ENCODE results near the gene NACAD.

The NACAD gene

GRCh38 chr7:45088821-45089340 is at the start of gene NACAD:
NACAD (minus strand) TSS chr7:45088969; CDS start chr7:45088894, 75 bp downstream.
- DNase-seq (ENCODE audit: low read depth, low spot score), result no peak

- no peak for DNase-seq (ENCODE audit: low read depth, low spot score)
Measured at GRCh38 chr7:45136106-45137060, 47.6 kb upstream of the NACAD start.

GRCh38 chr7:45133877-45134276 is 45.1 kb upstream of the NACAD start:
- no peak for DNase-seq (ENCODE audit: low read depth, low spot score)

GRCh38 chr7:45133352-45133751 is 44.6 kb upstream of the NACAD start:
- DNase-seq (ENCODE audit: low read depth, low spot score), result no peak

DNA sequence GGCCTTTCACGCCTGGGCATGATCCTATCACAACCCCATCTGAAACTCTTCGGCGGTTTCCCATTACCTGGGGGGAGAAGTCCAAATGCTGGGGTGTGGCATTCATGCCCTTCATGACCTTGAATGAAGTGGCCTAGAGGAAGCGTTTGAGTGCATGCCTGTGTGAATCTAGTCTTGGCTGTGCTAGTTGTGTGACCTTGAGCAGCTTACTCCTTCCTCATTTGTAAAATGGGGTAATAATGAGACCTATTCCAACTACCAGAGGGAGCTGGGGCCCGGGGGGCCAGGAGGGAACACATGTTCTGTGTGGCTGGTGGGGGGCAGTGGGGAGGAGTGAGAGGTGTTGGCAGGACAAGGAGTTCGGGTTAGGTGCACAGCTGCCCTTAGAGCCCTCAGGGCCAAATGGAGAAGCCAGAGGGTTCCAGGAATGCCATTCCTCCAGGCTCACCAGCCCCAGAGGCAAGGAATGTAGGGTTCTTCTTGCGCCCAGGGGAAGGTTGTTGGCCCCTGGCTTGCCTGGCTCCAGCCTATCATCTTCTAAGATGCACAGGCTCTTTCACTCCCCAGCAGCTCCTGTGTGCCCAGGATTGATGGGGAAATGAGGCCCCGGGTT is 44.0 kb upstream of the NACAD start:
- no peak for DNase-seq (ENCODE audit: low read depth, low spot score)

DNA sequence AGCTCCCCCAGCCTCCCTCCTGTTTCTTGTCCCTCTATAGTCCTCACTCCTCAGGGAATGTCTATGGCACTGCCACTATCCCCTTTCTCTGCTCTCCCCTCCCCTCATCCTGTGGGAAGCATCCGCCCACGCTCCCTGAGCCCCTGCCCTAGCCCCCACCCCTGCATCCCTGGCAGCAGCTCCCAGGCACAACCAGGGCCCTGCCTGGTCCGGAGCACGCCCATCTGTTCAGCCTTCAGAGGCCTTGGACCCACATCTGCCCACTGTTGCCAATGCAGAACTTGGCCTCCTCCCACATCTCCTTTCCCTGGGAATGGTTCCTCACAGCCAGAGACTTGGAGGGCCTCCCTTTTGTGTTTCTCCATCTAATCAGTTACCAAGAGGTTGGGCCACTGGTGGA is 43.1 kb upstream of the NACAD start:
- no peak for DNase-seq (ENCODE audit: low read depth, low spot score)

DNA sequence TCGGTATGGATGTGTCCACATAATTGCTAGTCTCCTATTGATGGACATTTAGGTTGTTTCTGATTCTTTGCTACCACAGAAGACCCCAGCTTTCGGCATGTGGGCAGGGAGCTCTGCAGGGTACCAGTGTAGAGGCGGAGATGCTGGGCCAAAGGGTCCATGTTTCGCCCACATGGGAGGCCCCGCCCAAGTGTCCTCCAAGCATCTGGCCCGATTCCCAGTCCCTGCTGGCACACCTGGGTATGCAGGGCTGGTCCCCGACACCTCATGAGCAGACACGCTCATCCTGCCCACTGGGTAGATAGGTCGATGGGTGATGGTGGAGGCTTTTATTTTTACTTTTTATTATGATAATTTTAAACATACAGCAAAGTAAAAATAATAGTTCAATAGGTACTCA is 42.1 kb upstream of the NACAD start:
- DNase-seq (ENCODE audit: low read depth, low spot score), result no peak

GRCh38 chr7:45129906-45130305 is 41.1 kb upstream of the NACAD start:
- no peak for DNase-seq (ENCODE audit: low read depth, low spot score)

- no peak for DNase-seq (ENCODE audit: low read depth, low spot score)
Measured at GRCh38 chr7:45129181-45129800, 40.5 kb upstream of the NACAD start.

DNA sequence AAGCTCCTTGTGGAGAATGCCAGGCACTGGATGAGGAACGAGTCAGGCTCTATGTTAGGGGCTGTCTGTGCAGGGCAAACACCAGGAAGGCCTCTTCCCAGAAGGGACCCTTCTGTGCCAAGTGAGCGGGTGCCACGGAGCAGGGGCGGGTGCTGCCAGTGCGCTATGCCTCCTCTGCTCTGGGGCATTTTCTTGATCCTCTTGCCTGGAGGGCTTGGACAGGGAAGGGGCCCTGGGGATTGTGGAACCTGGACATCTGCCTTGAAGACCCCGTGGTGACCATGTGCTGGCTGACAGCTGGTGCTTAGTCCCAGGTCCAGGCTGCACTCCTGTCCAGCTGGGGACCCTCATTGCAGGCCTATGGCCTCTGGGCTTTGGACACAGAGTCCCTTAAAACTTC is 38.2 kb upstream of the NACAD start:
- no peak for DNase-seq (ENCODE audit: low read depth, low spot score)

DNA sequence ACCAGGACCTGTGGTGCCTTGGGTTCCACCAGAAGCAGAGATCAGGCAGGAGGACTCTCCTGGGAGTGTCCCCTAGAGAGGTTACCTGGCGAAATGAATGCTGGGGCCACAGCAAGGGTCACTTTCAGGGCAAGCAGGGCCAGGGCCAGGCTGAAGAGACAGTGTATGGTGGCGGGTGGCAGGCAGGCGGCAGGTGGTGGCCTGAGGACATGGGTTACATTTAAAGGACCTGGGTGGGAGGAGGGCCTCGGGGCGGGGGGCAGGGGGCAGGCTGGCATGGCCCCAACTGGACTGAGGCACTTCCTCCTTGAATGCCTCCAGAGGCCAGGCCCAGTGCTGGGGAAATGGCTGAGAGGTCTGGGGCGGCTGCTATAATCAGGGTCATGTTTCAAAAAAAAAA is 37.4 kb upstream of the NACAD start:
- no peak for DNase-seq (ENCODE audit: low read depth, low spot score)

GRCh38 chr7:45125193-45125904 is 36.6 kb upstream of the NACAD start:
- DNase-seq (ENCODE audit: low read depth, low spot score), result no peak

DNA sequence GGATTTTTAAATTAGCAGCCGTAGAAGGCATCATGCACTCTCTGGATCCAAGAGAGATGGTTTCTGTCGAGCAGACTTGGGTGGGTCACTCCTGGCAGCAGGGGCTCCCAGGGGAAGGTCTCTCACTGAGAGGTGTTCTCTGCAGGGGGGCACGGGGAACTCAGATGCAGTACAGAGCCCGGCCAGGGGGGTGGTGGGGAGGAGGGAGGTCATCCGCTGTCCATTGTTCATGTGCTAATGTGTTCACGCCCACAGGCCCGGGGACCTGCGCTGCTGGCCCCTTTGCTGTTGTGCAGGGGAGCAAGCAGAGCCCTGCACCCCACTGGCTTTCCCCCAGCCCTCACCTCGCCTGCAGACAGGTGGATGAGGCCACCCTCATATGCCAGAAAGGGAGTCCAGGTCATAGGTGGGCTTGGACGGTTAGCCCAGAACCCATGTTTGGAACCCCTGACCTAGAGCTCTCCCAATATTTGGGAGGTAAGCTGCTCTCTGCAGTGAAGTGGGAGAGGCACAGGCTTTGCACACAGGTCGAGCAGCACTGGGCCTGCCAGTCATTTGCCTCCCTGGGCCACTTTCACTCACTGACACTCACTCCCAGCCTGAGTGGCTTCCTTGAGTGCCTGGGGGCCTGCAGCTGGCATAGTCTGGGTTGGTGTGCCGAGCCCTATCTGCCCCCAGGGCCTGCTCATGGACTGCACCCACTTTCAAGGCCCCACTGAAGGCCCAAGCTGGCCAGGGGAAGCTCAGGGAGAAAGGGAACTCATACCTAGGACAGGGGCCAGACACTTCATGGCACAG is 35.3 kb upstream of the NACAD start:
- no peak for DNase-seq (ENCODE audit: low read depth, low spot score)

GRCh38 chr7:45122975-45123860 is 34.4 kb upstream of the NACAD start:
- DNase-seq (ENCODE audit: low read depth, low spot score), result no peak

DNA sequence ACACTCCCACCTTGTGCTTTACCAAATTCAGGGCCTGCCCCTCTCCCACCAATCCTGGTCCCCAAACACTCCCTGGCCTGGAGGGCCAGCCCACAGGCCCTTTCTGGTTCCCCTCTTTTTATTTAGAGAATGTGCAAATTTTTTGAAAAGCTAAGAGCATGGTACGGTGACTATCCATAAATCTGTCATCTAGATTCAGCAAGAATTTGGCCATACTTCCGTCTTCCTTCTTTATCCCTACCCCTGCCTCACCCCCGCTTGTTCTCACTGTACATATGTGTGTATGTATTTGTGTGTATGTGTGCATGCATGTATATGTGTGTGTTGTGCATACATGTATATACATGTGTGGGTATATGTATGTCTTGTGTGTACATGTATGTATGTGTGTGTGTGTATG is 30.8 kb upstream of the NACAD start:
- DNase-seq (ENCODE audit: low read depth, low spot score), result no peak

GRCh38 chr7:45118889-45119331 is 30.1 kb upstream of the NACAD start:
- no peak for DNase-seq (ENCODE audit: low read depth, low spot score)

DNA sequence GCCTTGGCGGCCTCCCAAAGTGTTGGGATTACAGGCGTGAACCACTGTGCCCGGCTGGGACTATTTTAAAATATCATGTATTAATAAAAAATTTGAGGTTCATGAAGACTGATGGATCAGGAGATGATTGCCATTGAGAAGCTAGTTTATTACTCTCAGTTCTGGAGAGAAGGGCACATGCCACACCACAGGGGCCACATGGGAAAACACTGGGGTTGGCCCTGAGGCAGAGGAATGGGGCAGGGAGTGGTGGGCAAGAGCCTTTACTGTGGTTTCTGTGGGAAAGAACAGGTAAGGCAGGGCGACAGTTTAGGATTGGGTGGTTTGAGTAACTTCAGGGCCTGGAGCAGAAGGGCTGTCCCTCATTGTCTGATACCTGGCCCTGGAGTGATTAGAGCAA is 29.5 kb upstream of the NACAD start:
- DNase-seq (ENCODE audit: low read depth, low spot score), result no peak

DNA sequence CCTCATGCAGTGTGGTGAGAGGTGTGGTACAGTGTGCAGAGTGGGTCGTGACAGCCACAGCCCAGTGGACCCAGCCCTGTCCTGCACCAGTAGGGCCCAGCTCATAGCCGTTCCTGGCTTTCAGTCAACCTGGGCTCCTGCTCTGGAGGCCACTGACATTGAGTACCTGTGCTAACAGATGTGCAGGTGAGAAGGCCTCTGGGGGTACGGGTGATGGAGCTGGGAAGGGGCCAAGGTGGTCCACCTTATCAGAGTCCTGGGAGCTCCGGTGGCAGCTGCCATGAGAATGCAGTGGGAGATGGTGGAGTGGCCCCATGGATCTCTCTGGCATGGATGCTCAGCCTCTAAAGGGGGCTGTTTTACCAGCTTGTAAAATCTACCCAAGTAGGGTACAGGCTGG is 28.8 kb upstream of the NACAD start:
- DNase-seq (ENCODE audit: low read depth, low spot score), result no peak

DNA sequence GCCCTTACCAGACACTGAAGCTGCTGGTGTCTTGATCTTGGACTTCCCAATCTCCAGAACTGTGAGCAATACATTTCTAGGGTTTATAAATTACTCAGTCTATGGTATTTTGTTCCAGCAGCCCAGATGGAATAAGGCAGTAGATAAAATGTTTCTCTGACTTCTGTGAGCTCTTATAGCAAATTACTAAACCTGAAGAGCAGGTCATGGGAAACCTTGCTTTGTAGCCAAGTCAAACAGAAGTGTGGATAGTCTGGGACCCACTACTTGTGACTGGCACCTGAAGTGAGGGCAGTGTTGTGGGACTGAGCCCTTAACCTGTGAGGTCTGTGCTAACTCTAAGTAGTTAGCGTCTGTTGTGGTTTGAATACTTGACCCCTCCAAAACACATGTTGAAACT is 27.3 kb upstream of the NACAD start:
- no peak for DNase-seq (ENCODE audit: low read depth, low spot score)

GRCh38 chr7:45114926-45115325 is 26.2 kb upstream of the NACAD start:
- no peak for DNase-seq (ENCODE audit: low read depth, low spot score)
